IMR-90 (cell line): ENCODE data around the gene INA. TPM values are rescaled to one million over a fixed set of nuclear protein-coding genes. Genes with fewer than 3 reads are reported as not detected.

Source experiments
- ATAC-seq: fragments of 200-7000 bp; cut with Tn5 transposase; 2 replicates; pipeline ENCODE4 v1.9.1; 2020; ENCODE audit warnings: low read depth, mild to moderate bottlenecking, moderate library complexity
- BruUV-seq: library from RNA; stranded (reverse); fragments of 400-500 nt; replicated peaks from 2 replicates; lab custom pipeline; 2021; lab: Mats Ljungman, UMichigan
- CTCF ChIA-PET: fragments of 300-600 bp; formaldehyde crosslinking; extraction: SDS; loops from one replicate; lab custom pipeline; 2021; ENCODE audit warnings: antibody characterized with exemption; lab: Yijun Ruan, JAX
- POLR2A ChIA-PET: fragments of 300-600 bp; sonication (Branson Sonifier 250); formaldehyde crosslinking; loops from one replicate; lab custom pipeline; 2022; ENCODE audit warnings: antibody characterized with exemption; ENCODE audit not compliant: unreplicated experiment; lab: Charles Lee
- DNase-seq: peaks from one replicate; pipeline ENCODE4 v3.0.0; 2013
- H2AFZ ChIP-seq: replicated peaks from 2 replicates; pipeline ENCODE3; 2013; ENCODE audit warnings: low read length, mild to moderate bottlenecking; ENCODE audit not compliant: poor library complexity
- H2AK5ac ChIP-seq: 2 replicates; pipeline ENCODE4 v1.6.1; 2013; ENCODE audit warnings: low read depth, low read length, inconsistent platforms
- H2AK9ac ChIP-seq: replicated peaks from 2 replicates; pipeline ENCODE3; 2013; ENCODE audit warnings: mild to moderate bottlenecking, low read depth, low read length, moderate library complexity; ENCODE audit not compliant: poor library complexity
- H2BK120ac ChIP-seq: 2 replicates; pipeline ENCODE4 v1.6.1; 2013; ENCODE audit warnings: low read depth, low read length, inconsistent platforms
- H2BK15ac ChIP-seq: 3 replicates; pipeline ENCODE4 v1.6.1; 2013; ENCODE audit warnings: low read depth, low read length, inconsistent platforms
- H2BK20ac ChIP-seq: 2 replicates; pipeline ENCODE4 v1.6.1; 2013; ENCODE audit warnings: low read depth, mild to moderate bottlenecking, inconsistent platforms, low read length, moderate library complexity
- H2BK5ac ChIP-seq: 2 replicates; pipeline ENCODE4 v1.6.1; 2013; ENCODE audit warnings: mild to moderate bottlenecking, low read depth, low read length, inconsistent platforms; ENCODE audit not compliant: poor library complexity, severe bottlenecking
- H3K14ac ChIP-seq: replicated peaks from 2 replicates; pipeline ENCODE4 v1.6.1; 2013; ENCODE audit warnings: low read depth, low read length, inconsistent platforms
- H3K18ac ChIP-seq: 2 replicates; pipeline ENCODE4 v1.6.1; 2013; ENCODE audit warnings: low read depth, low read length, control low read depth
- H3K23ac ChIP-seq: 2 replicates; pipeline ENCODE4 v1.6.1; 2013; ENCODE audit warnings: low read depth, low read length, inconsistent platforms
- H3K27ac ChIP-seq: 2 replicates; pipeline ENCODE4 v1.5.1; 2013; ENCODE audit warnings: mild to moderate bottlenecking, control low read depth, low read length; ENCODE audit not compliant: insufficient read depth
- H3K27me3 ChIP-seq: 2 replicates; pipeline ENCODE4 v1.6.1; 2013; ENCODE audit warnings: low read length; ENCODE audit not compliant: control insufficient read depth, insufficient read depth
- H3K36me3 ChIP-seq: 2 replicates; pipeline ENCODE4 v1.6.1; 2013; ENCODE audit warnings: low read length, mixed read lengths; ENCODE audit not compliant: control insufficient read depth, insufficient read depth
- H3K4ac ChIP-seq: 2 replicates; pipeline ENCODE4 v1.6.1; 2013; ENCODE audit warnings: low read depth, low read length, inconsistent platforms
- H3K4me1 ChIP-seq: 2 replicates; pipeline ENCODE4 v1.6.1; 2013; ENCODE audit warnings: low read length, mixed read lengths; ENCODE audit not compliant: control insufficient read depth, insufficient read depth
- H3K4me2 ChIP-seq: 2 replicates; pipeline ENCODE4 v1.6.1; 2013; ENCODE audit warnings: low read depth, mild to moderate bottlenecking, control low read depth, low read length, moderate library complexity
- H3K4me3 ChIP-seq: 2 replicates; pipeline ENCODE4 v1.5.1; 2013; ENCODE audit warnings: low read depth, mild to moderate bottlenecking, control low read depth, low read length, moderate library complexity; ENCODE audit not compliant: insufficient read depth
- H3K56ac ChIP-seq: 2 replicates; pipeline ENCODE4 v1.6.1; 2013; ENCODE audit warnings: low read length, inconsistent platforms; ENCODE audit not compliant: insufficient read depth; ENCODE audit errors: extremely low read depth
- H3K79me1 ChIP-seq, 2 experiments: 2 replicates each; pipeline ENCODE4 v1.6.1; 2013; ENCODE audit warnings: low read length in 2 of 2, inconsistent platforms in 1 of 2, low read depth in 1 of 2
- H3K9ac ChIP-seq: 2 replicates; pipeline ENCODE4 v1.6.1; 2013; ENCODE audit warnings: low read depth, low read length, control low read depth
- H3K9me1 ChIP-seq: 2 replicates; pipeline ENCODE4 v1.6.1; 2013; ENCODE audit warnings: low read length, inconsistent platforms; ENCODE audit not compliant: insufficient read depth
- H3K9me3 ChIP-seq: 2 replicates; pipeline ENCODE4 v1.6.1; 2013; ENCODE audit warnings: low read length; ENCODE audit not compliant: control insufficient read depth, insufficient read depth
- H4K20me1 ChIP-seq: 2 replicates; pipeline ENCODE4 v1.6.1; 2013; ENCODE audit warnings: low read length, inconsistent platforms; ENCODE audit not compliant: insufficient read depth
- H4K5ac ChIP-seq: 2 replicates; pipeline ENCODE4 v1.6.1; 2013; ENCODE audit warnings: mild to moderate bottlenecking, low read depth, low read length, control low read depth
- H4K8ac ChIP-seq, 2 experiments: 2 replicates each; pipeline ENCODE4 v1.6.1; 2013; ENCODE audit warnings: low read depth in 2 of 2, low read length in 2 of 2, control low read depth in 1 of 2, inconsistent platforms in 1 of 2
- H4K91ac ChIP-seq: 2 replicates; pipeline ENCODE4 v1.6.1; 2013; ENCODE audit warnings: low read depth, low read length, inconsistent platforms; ENCODE audit not compliant: insufficient read depth
- CEBPB ChIP-seq: IDR thresholded peaks from 2 replicates; pipeline ENCODE4 v1.6.1; 2012; ENCODE audit warnings: low read depth, low read length, improper control_type of control experiment
- MXI1 ChIP-seq: IDR thresholded peaks from 2 replicates; pipeline ENCODE4 v1.6.1; 2012; ENCODE audit warnings: low read depth, mild to moderate bottlenecking, low read length, moderate library complexity, borderline replicate concordance
- WGBS, 2 experiments: methylation state at CpG; one replicate each; pipeline versions ENCODE4 v1.1.5 to v1.1.7; 2013; ENCODE audit warnings: missing lambda C conversion rate in 2 of 2; ENCODE audit not compliant: insufficient read length in 1 of 2; ENCODE audit errors: extremely low coverage in 2 of 2; 5-methylcytosine and 5-hydroxymethylcytosine counted together
- dilution Hi-C: fragments of 300-500 bp; cut with HindIII; formaldehyde crosslinking; loops from one replicate; pipeline ENCODE4 v1.14.3; 2018; ENCODE audit warnings: low sequenced_read_pairs; ENCODE audit not compliant: unreplicated experiment
- in situ Hi-C: fragments of 300-500 bp; cut with MboI; formaldehyde crosslinking; loops from 3 replicates; pipeline ENCODE4 v1.14.3; 2019; ENCODE audit warnings: low sequenced_read_pairs, inconsistent platforms, mixed read lengths
- intact Hi-C: fragments of 100-400 bp; cut with micrococcal nuclease; formaldehyde crosslinking; loops from 2 replicates; pipeline ENCODE4 v1.10.0; 2022
- polyA plus RNA-seq, 3 experiments: library from polyadenylated mRNA; depleted of rRNA; stranded (reverse); fragments of >200 nt; gene quantifications; 2 replicates each; pipeline ENCODE4 v1.2.3, GENCODE V29; 2012; ENCODE audit warnings: low replicate concordance in 1 of 3
- total RNA-seq: library from RNA; depleted of rRNA; stranded (reverse); fragments of >200 nt; gene quantifications from 2 replicates; pipeline ENCODE4 v1.2.3, GENCODE V29; 2012

The INA gene
- total and polyA plus RNA-seq, 2 of the 4 experiments (the other 2 are of a cell fraction) = 4.5 to 7.5 TPM

GRCh38 chr10:103284170-103284569, 7.2 kb downstream of the INA start:
- Histone ChIP-seq H2AK9ac (no peak overlapping the region), H2AK5ac (no peak overlapping the region), H4K8ac (no peak overlapping the region), H3K4ac (no peak overlapping the region), H3K9me3 (no peaks in the 10 kb centered on the region), H3K27me3 (no peaks in the 10 kb centered on the region; the same call in 1 of the 2 replicates), H3K4me2 (no peak overlapping the region), H3K36me3 (no peaks in the 10 kb centered on the region; the same call in 1 of the 2 replicates), H3K4me1 (no peaks in the 10 kb centered on the region), H3K9me1 (no peaks in the 10 kb centered on the region), H3K9ac (no peak overlapping the region), H2BK15ac (no peak overlapping the region), H2BK120ac (no peak overlapping the region), H3K23ac (no peak overlapping the region), H2BK5ac (no peak overlapping the region), H2AFZ (no peak overlapping the region), H4K20me1 (peaks cover 4% of the 10 kb centered on the region; the same call in 1 of the 2 replicates), H3K18ac (no peak overlapping the region), H2BK20ac (no peak overlapping the region), H3K27ac (no peak overlapping the region), H3K56ac (no peak overlapping the region), H4K91ac (no peak overlapping the region), H3K14ac (no peak overlapping the region), H3K4me3 (no peak overlapping the region), H3K79me1 (no peaks in the 10 kb centered on the region; a peak in 1 of 4 replicates), H4K5ac (no peak overlapping the region)
- in situ Hi-C loops = no loop called here
- ATAC-seq = no peak
- BruUV-seq = no TSS peak
- ChIA-PET CTCF (interaction anchor here (0.6 kb wide), 1 partner anchor 191 kb away, joined by 5 read pairs; no protein-coding TSS in a partner anchor), POLR2A (no interaction called here)
- no peak for DNase-seq
- WGBS, 2 experiments = no CpG with 5 or more reads among the region's 11 CpGs
- intact Hi-C loops = no loop called here
- dilution Hi-C loops = no loop called here
- TF ChIP-seq MXI1 (no peak), CEBPB (peak; percentile 31; the same call in 1 of the 2 replicates)
